Endothelial cell of hepatic sinusoid (primary cell): ENCODE data around the gene ACTR1A.
"Not testable (repeated sequence)": the region's sequence is repeated elsewhere in the genome, so short reads cannot be mapped to it uniquely, and the experiment has no call there.

Source experiments
- in situ Hi-C: cut with HindIII; loops from 2 replicates; pipeline ENCODE4 v1.10.0; 2017; ENCODE audit warnings: low sequenced_read_pairs

Gene ACTR1A

GRCh38 chr10:102460836-102461186, 41.7 kb downstream of the ACTR1A start:
- in situ Hi-C loops = loop anchor here (10.0 kb wide), 1 partner anchor 236 kb away; the partner anchor contains the start of gene ELOVL3

- in situ Hi-C loops = no loop called here
These were observed 43.9 kb downstream of the ACTR1A start for GRCh38 chr10:102458656-102459055.

GRCh38 chr10:102457591-102458150, 44.8 kb downstream of the ACTR1A start:
- in situ Hi-C loops = no loop called here

- in situ Hi-C loops = no loop called here
These were observed 46.5 kb downstream of the ACTR1A start for GRCh38 chr10:102455893-102456471.

- in situ Hi-C loops = not testable (repeated sequence)
These were observed 47.6 kb downstream of the ACTR1A start for GRCh38 chr10:102454662-102455487.

DNA sequence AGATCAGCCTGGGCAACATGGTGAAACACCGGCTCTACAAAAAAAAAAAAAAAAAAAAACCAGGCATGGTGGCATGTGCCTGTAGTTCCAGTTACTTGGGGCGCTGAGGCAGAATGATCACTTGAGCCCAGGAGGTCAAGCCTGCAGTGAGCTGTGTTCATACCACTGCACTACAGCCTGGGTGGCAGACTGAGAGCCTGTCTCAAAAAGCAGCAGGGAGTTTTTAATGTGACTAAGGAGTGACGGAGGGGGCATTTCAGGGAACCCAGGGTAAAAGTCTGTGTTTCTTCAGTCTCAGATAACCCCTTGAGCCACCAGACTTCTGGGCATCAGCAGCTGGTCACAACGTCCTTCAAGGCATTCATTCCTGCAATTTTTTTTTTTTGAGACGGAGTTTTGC, 49.0 kb downstream of the ACTR1A start:
- in situ Hi-C loops = no loop called here

GRCh38 chr10:102452672-102453340, 49.7 kb downstream of the ACTR1A start:
- in situ Hi-C loops = no loop called here

DNA sequence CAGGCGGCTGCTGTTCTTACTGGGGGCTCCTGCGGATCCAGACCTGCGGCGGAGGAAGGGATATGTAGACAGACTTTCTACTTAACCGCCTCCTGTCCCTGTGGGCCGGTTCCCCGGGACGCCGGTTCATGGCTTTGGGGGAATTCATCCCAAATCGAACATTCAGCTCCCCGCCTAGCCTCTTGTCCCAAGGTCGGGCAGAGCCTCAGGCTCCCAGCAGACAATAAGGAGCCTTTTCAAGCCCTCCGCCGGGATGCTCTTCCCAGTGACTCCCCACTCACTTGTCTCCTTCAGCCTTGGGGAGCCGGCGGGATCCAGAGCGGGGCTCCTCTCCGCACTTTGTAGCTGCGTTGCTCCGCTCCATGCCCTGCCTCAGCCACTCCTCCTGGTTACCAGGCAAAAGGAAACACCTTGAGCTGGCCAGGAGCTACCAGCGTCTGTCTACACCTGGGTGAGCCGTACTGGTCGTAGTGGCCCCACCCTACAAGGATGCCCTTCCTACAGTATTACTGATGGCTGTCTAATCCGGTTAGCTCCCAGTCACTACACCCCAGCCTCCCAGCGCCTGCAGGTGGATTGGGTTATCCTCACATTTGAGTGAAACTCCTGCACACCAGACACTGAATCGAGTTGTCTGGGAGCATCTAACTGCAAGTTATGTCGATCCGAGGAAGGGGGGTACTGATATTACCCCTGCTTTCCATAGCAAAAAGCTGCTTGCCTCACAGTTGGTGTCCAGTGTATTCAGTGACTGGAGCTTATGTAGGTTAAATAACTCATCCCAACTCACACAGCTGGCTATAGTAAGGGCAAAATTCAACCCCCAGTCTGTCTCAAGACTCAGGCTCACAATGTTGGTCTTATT, 51.2 kb downstream of the ACTR1A start, which contains the start of gene C10orf95:
TSS of gene C10orf95 (minus strand) at position 439 of the 865 bp plus-strand sequence. CDS start 450 bp downstream, outside the sequence.
- in situ Hi-C loops = no loop called here

- in situ Hi-C loops = no loop called here
These were observed 52.0 kb downstream of the ACTR1A start for GRCh38 chr10:102450374-102451104.

DNA sequence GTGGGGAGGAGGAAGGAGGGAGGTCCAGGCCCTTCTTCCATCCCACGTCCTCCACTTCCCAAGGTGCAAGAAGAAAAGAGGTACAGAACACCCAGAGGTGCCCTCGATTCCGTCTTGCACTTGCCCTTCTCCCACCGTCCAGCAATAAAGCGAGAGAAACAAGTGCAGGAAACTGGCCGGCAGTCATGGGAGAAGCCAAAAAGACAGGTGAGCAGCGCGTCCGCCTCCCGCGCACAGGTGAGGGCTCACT, 52.5 kb downstream of the ACTR1A start:
- in situ Hi-C loops = no loop called here

DNA sequence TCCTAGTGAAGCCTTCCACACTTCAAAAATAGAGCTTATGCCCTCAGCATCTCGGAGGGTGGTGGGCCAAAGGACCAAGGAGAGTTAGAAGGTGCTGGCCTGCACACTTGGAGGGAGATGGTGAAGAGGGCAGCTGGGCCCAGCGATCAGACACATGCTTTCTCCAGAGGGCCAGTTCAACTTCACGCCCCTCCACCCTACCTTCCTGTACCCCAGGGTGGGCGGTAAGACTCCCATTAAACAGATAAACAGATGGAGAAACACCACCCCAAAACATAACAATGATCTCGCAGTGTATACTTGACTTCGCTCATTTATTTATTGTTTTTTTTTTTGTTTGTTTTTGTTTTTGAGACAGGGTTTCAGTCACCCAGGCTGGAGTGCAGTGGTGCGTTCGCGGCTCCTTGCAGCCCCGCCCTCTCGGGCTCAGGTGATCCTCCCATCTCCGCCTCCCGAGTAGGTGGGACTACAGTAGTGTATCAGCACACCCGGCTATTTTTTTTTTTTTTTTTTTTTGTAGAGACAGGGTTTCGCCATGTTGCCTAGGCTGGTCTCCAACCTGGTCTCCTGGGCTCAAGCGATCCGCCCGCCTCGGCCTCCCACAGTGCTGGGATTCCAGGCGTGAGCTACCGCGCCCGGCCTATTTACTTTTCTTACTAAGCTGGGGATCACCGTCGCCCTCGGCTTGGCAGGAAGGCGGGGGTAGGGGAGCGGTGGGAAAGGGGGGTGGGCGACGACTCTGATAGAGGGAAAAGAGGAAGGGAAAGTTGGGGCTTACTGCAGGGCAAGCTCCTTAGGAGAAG, 53.0 kb downstream of the ACTR1A start:
- in situ Hi-C loops = no loop called here

DNA sequence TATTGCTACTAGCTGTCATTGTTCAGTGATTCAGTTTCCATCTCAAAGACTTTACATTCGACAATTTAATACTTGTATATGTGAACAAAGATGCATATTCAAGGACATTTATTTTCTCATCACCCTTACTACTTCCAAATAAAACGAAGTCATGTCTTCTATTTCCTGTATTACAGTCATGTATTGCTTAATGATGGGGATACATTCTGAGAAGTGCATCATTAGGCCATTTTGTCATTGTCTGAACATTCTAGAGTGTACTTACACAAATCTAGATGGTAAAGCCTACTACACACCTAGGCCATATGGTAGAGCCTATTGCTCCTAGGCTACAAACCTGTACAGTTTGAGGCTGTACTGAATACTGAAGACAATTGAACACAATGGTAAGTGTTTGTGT, 57.7 kb downstream of the ACTR1A start:
- in situ Hi-C loops = loop anchor here (5.0 kb wide), 1 partner anchor 37 kb away; no protein-coding TSS in a partner anchor

DNA sequence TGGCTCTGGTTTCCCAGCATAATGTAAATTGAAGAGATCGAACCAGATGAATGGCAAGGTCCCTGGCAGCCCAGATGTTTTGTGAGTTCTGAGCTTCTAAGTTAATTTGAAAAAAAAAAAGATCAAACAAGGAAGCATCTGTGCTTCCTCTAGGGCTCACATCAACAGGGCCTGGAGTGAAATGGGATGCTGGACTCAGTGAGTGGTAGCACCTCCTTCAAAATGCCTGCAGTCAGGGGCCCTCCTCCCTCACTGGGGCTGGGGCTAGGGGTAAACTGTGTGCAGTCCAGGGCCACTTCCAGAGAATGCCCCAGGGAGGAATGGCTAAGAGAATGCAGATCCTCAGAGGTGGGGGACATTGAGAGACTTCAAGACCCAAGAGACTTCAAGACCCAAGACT, 64.1 kb downstream of the ACTR1A start:
- in situ Hi-C loops = no loop called here

- in situ Hi-C loops = no loop called here
These were observed 65.0 kb downstream of the ACTR1A start for GRCh38 chr10:102437515-102437914.

DNA sequence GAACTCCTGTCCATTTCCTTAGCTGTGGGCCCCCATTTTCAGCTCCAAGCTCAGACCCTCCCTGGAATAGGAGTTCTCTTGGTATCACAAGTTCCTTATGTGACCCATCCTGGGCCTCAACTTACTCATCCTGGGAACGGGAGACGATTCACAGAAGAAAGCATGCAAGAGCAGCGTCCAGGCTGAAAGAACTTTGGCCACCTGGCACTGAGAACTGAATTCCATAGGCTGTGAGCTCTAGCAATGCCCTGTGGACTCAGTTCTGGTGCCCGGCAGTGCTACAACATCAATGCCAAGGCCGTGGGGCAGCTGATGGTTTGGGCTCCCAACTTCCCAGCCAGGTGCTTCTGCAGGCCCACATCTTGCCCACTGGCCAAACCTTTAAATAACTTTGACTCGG, 66.2 kb downstream of the ACTR1A start:
- in situ Hi-C loops = no loop called here

GRCh38 chr10:102435529-102436233, 66.8 kb downstream of the ACTR1A start:
- in situ Hi-C loops = no loop called here

GRCh38 chr10:102435133-102435497, 67.4 kb downstream of the ACTR1A start:
- in situ Hi-C loops = no loop called here

- in situ Hi-C loops = loop anchor here (5.0 kb wide), 1 partner anchor 52 kb away; no protein-coding TSS in a partner anchor
These were observed 67.9 kb downstream of the ACTR1A start for GRCh38 chr10:102434394-102435132.
